ENCODE results near the gene SDHAF2.

GRCh38 chr11:61473370-61474012 is 43.6 kb downstream of the SDHAF2 start:
- TF ChIP-seq, protein P1, sequence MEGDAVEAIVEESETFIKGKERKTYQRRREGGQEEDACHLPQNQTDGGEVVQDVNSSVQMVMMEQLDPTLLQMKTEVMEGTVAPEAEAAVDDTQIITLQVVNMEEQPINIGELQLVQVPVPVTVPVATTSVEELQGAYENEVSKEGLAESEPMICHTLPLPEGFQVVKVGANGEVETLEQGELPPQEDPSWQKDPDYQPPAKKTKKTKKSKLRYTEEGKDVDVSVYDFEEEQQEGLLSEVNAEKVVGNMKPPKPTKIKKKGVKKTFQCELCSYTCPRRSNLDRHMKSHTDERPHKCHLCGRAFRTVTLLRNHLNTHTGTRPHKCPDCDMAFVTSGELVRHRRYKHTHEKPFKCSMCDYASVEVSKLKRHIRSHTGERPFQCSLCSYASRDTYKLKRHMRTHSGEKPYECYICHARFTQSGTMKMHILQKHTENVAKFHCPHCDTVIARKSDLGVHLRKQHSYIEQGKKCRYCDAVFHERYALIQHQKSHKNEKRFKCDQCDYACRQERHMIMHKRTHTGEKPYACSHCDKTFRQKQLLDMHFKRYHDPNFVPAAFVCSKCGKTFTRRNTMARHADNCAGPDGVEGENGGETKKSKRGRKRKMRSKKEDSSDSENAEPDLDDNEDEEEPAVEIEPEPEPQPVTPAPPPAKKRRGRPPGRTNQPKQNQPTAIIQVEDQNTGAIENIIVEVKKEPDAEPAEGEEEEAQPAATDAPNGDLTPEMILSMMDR (IDR thresholded peaks at IDR 0.05; ENCODE audit: low read depth, low read length), result no peak
- TF ChIP-seq POLR2A (IDR thresholded peaks at IDR 0.05; ENCODE audit: extremely low read depth, insufficient read length), result no peak
- no peak for TF ChIP-seq MYC (IDR thresholded peaks at IDR 0.05; ENCODE audit: low read depth, low read length)
- no peak for TF ChIP-seq MAX (IDR thresholded peaks at IDR 0.05; ENCODE audit: low read depth, low read length)

Measured in NB4 (cell line).